CD1c-positive myeloid dendritic cell (primary cell): ENCODE data around the gene SLA2.
"Not testable (repeated sequence)": the region's sequence is repeated elsewhere in the genome, so short reads cannot be mapped to it uniquely, and the experiment has no call there.

Experiments
- DNase-seq: peaks from one replicate; pipeline ENCODE4 v3.0.0-alpha.2; 2016; ENCODE audit errors: extremely low spot score

Gene SLA2

DNA sequence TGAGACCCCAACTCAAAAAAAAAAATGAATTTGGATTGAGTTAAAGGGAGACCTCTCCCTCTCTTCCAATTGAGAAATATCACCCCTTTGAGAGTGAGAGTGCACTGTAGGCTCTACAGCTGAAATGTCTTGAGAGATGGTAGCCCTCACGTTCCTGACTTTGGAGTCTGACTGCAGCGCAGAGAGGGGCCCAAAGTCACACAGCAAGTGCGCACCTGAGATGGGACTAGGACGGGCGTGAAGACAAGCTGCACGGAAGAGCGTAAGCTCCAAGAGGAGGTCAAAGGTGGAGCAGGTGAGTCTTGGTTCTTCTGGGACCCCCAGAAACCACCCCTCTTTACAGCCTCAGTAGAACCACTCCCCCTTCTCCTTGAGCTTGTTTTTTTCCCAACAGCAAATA is 643 bp downstream of the SLA2 start:
- no peak for DNase-seq

DNA sequence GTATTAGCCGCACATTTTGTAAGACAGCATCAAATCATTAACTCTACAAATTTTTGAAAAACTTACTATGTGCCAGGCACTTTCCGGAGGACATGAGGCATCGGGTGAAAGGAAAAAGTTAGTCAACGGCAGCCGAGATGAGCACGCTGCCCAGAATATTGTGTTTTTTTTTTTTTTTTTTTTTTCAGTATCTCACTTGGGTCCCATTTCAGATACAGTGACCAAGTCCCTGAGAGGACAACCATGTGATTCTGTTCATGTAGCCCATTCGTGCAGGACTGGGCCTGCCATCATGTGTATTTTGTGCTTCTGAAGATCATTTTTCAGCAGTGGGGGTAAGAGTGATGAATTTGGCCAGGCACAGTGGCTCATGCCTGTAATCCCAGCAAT is 1.3 kb downstream of the SLA2 start:
- DNase-seq: no peak

DNA sequence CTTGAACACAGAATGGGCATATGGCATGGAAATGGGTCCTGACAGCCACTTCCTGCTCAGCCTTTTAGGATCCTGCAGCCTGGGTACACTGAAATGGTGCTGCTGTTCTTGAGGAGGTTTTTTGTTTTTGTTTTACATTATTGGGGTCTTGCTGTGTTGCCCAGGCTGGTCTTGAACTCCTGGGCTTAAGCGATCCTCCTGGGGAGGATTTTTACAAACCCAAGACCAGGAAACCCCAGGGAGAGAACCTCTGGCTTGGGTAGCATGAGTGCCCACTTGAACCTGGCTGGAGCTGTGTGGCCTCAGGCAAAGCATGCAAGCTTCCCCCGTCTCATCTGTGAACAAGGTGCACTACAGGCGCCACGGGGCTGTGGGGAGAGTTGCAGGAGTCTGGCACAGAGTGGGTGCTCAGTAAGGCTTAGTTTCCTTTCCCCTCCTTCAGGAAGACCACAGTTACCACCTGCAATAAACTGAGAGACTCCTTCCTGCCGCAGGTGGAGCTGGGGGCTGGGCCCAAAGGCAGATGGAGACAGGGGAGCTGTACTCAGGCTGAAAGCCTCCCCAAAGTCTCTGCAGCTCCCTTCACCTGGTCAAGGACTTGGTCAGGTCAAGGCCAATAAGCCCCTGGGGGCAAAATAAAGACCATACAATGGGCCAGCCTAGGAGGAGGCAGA is 1.8 kb downstream of the SLA2 start:
- DNase-seq: no peak

DNA sequence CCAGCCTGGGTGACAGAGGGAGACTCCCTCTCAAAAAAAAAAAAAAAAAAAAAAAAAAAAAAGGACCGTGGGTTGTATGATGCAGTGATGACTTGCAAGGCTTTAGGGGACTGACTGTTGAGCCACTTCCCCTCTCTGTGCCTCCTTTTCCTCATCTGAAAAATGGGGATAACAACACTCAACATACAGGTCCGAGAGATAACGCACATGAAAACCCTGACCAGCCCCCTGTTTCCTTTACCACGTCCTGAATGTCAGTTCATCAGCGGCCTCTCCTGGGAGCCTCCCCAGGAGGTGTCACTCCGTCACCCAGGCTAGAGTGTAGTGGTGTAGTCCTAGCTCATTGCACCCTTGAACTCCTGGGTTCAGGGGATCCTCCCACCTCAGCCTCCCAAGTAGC is 3.9 kb downstream of the SLA2 start:
- no peak for DNase-seq

DNA sequence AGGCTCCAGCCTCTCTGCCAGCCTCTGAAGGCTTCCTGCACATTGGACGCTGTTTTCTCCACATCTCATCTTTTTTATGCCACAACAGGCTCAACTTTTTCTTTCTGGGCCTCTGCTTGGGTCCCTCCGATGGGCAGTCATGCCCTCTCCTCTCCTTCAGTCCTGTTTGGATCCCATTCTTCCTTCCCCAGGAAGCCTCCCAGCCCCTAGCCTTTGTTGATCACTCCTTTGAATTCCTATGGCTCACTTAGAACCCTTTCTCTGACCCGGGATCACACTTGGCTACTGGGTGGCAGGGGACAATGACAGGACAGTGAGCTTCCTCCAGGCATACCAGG is 4.5 kb downstream of the SLA2 start:
- DNase-seq: no peak

DNA sequence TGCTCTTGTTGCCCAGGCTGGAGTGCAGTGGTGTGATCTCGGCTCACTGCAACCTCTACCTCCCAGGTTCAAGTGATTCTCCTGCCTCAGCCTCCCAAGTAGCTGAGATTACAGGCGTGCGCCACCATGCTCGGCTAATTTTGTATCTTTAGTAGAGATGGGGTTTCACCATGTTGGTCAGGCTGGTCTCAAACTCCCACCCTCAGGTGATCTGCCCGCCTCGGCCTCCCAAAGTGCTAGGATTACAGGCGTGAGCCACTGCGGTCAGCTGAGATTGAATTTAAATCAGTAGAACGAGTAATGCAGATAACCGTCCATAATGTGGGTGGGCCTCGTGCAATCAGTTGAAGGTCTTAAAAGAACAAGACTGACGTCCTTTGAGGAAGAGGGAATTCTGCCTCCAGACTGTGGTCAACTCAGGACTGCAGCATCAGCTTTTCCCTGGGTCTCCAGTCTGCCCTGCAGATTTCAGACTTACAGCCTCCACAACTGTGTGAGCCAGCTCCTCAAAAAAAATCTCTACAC is 7.1 kb downstream of the SLA2 start:
- not testable (repeated sequence) for DNase-seq

DNA sequence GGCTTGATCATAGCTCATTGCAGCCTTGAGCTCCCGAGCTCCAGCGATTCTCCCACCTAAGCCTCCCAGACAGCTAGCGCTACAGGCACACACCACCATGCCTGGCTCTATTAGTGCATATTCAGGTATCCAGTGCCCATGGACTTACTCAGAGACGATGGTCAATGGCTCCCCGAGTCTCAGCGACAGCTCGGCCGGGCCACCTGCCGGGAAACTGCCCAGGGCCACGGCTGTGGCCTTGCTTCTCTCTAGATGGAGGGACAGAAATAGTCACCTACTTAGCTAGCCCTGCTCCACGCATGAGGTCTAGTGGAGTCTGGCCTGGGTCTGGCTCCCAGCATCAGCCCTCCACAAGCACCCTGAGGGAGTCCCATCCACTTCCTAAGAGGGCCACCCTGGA is 11.7 kb downstream of the SLA2 start:
- DNase-seq: no peak

DNA sequence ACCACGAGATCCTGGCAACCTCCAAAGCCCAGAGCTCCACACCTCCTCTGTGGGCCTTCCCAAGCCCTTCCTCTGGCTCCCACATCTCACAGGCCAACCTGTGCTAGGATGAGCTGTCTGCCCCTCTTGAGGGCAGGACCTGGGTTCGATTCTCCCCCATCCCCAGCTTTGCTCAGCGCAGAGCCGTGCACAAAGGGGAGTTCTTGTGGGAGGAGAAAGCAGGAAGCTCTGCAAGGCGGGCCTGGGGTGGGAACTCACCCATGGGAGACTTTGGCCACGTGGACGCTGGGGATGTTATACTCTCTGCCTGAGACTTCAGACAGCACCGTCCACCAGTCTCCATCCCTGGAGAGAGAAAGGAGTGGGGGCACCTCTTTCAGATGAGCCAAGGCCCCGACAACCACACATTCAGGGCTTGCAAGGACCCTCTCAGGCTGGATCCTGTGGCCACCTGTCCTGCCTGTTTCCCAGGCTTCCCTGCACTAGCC is 12.7 kb downstream of the SLA2 start:
- DNase-seq: no peak

DNA sequence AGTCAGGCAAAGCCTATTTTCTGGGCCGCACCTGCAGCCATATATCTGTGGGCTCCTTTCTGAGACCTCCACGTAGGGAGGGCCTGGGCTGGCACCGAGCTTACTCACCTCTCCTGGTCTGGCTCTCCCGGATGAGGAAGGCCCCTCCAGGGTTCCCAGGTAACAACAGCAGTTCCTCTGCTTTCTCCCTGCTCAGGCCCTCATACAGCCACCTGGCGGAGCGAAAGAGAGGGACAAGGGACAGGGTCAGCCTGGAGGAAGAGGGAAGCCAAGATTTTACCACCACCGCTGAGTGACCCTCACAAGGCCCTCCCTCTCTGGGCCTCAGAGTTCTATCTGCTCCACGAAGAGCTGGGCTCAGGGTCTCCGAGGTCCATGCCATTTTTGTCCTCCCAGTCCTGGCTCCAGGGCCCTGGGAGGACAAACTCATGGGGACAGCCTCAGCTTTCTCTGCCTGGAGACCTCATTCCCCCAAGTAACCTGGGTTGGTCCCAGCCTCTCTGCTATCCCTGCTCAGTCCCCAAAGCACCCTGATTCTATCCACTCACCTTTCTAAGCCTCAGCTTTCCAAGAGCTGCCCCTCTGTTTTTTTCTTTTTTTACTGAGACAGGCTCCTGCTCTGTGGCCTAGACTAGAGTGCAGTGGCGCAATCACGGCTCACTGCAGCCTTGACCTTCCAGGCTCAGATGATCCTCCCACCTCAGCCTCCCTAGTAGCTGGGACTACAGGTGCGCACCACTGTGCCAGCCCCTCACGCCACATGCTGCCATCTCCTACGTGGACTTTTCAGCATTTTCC is 13.3 kb downstream of the SLA2 start:
- DNase-seq: no peak

DNA sequence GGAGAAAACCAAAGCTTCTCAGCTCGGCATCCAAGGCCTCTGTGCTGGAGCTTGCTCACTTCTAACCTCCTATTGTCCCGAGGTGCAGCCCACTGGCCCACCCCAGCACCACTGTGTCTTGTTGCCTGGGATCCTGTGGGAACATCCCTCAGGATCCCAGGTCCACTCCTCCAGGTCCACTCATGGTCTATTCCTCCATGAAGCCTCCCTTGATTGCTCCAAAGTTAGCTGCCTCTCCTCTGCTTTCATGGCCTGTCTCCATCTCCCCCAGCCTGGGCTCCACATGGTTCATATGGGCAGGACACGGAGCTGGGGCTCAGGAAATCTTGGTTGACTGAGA is 13.9 kb downstream of the SLA2 start:
- DNase-seq: no peak

DNA sequence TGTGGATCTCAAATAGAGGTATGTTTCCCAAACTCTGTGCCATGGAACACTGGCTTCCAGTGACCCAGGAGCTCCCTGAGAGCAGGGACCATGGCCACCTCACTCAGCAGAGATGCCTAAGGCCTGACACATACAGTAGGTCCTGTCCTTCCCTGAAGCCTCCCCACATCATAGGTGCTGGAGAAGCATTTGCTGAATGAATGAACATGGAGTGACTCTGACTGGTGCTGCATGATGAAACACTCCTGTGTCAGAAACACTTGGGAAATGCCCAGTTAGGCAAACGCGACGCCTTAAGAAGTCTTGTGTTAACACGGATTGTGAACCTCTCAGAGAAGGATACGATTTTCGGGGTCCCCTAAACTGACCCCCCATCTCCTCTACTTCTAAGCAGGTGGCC is 14.3 kb downstream of the SLA2 start:
- no peak for DNase-seq

DNA sequence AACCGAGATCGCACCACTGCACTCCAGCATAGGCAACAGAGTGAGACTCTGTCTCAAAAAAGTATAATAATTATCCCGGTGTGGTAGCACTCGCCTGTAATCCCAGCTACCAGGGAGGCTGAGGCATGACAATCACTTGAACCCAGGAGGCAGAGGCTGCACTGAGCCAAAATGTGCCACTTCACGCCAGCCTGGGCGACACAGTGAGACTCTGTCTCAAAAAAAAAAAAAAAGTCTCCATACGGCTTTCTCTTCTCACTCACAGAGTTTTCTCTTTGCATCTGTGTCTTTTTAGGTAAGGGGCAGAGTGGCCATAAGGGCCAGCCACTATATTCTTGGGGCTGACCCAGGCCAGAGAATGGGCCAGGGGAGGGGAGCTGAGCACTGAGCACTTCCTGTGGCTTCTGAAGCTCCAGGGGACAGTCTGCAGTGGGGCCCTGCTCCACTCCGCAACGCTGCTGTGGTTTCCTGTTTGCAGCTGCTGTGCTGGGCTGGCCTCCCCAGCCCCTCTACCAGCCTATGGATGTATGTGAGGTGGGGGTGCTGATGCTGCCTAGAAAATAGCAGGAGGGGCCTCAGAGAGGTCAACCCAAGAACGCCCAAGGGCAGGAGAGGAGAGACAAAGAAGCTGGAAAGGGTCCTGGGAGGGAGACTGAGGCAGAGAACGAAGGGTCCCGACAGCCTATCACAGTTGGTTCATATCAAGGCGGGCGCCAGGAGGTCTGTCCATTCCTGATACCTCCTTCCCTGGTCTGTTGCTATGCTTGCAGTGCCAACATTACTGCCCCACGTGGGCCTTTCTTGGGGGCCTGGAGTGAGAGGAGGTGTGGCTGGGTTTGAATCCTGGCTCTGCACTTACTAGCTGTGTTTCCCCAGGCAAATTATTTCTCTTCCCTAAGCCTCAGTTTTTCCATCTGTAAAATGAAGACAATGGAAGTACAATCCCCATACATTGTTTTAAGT is 16.0 kb downstream of the SLA2 start:
- DNase-seq: no peak

DNA sequence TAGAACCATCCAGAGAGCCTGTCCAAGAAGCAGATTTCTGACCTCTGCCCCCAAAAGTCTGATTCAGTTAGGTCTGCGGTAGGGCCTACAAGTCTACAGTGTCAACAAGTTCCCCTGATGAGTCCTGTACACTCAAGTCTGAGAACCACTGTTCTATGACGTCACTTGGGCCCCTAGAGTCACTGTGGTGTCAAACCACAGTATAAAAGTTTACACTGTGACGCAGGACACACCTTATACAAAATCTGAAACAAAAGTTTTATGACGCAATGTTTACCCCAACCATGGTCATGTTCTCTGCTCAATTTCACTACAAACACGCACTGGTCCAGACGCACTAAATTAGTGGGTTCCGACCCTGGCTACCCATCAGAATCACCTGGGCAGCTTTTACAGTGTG is 17.9 kb downstream of the SLA2 start:
- peak; percentile 9 for DNase-seq

DNA sequence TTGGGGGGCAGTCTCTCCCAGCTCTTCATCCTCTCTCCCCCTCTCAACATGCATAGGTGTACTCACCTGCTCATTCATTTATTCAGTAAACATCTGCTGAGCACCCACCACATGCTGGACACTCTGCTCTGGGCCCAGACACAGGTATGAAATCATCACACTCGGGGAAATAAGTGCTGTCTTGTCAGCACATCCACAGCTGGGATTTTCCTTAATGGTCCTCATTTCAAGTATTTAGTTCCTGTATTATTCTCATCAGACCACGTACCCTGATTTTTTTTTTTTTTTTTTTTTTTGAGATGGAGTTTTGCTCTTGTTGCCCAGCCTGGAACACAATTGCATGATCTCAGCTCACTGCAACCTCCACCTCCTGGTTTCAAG is 21.1 kb downstream of the SLA2 start:
- no peak for DNase-seq

DNA sequence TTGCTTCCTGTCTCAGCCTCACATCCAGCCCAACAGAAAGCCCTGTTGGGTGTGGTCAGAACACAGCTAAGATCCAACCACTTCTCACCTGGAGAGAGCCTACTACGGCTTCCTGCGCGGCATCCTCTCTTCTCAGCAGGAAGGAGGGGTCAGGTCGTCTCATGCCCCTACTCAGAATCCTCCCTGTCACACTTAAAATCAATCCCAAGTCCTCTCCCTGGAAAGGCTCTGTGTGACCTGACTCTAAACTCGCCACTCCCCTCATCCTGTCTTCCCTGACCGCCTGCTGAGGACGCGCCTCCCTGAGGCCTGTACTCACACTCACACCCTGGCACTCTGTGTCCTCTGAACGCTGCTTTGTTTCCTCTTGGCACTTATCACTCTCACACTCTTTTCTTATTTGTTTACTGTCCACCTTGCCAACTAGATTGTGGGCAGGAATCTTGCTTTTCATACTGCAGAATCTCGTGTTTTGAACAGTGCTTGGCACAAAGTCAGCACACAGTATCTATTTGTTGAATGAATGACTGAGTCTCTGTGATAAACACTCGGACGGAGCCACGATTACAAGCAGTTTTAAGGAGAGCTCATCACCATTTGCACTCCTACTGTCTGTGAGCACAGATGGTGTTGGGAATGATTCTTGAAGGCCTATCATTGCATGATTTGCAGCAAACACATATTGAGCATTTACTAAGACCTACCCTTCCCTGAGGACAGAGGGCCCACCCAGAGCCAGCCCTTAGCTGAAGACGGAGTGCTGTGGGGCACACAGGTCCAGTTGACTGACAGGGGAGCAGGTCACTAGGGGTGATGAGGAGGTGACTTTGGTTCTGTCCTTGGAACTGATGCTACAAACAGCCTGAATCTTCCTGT is 21.7 kb downstream of the SLA2 start:
- DNase-seq: no peak

DNA sequence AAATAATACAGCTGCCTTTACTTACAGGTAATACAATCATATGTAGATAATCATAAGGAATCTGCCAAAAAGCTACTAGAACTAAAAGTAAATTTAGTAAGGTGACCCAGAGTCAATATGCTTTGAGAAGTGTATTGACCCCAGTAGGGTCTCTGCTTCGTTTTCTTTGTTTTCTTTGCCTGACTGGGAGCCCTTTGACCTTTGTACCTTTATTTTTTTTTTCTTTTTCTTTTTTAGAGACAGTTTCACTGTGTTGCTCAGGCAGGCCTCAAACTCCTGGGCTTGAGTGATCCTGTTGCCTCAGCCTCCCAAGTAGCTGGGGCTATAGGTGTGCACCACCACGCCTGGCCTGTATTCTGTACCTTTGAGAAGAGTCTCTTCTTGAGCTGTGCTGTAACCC is 22.6 kb downstream of the SLA2 start:
- DNase-seq: no peak

DNA sequence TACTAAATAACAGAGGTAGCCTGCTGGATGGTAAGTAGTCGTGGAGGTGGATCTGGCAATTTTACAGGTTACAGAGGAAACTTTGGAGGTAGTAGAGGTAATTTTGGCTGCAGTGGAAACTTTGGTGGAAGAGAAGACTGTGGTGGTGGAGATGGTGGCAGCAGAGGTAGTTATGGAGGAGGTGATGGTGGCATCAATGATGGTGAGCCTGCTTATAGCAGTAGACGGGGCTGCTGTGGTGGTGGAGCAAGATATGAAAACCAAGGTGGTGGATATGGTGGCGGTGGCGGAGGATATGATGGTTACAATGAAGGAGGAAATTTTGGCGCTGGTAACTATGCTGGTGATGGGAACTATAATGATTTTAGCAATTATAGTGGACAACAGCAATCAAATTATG is 25.1 kb downstream of the SLA2 start:
- DNase-seq: no peak

DNA sequence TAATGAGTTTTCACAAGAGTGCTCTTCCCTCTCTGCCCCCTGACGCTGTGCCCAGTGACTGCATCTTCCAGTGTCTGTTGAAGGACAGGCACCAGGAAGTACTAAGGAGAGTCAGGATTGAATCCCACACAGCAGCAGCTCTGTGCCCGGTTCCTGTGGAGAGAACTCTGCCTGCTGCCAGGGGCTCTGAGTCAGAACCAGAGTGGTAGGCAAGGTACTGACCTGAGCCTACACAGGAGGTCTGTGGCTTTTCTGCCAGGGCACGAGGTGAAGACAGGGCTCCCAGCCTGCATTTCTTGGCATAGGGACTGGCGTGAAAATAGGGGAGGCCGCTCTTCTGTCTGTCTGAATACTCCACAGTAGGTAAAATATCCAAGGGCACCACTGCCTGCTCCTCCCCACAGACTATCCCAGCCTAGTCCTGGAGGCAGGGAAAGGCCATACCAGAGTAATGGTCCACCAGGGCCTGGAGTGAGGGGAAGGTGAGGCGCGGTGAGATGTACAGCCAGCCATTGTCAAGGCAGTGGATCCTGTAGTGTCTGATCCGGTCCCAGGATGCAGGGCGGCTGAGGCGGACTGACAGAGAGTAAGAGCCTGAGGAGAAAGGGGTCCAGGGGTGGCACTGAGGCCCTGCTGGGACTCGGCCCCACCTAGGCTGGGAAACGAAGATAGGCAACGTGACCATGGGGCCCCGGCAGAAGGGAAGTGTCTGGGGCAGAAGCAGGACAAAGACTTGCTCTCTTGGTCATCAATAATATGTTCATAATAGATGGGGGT is 31.0 kb downstream of the SLA2 start:
- DNase-seq: no peak

DNA sequence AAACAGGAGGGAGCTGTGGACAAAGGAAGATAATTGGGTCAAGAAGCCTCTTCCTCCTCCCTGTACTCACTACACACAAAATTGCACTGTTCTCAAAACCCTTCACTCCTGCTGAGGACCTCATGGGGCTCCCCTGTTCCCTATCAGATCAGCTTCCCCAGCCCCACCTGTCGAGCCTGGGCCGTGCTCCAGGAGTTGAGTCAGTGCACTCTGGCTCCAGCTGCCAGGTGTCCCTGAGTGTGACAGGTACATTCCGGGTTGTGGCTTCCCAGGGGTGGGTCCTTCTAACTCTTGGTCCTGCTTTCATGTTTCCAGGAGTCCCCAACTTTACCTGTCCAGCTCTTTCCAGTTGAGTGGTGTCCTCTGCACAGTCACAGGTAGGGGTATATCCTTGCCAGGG is 32.0 kb downstream of the SLA2 start:
- DNase-seq: no peak

DNA sequence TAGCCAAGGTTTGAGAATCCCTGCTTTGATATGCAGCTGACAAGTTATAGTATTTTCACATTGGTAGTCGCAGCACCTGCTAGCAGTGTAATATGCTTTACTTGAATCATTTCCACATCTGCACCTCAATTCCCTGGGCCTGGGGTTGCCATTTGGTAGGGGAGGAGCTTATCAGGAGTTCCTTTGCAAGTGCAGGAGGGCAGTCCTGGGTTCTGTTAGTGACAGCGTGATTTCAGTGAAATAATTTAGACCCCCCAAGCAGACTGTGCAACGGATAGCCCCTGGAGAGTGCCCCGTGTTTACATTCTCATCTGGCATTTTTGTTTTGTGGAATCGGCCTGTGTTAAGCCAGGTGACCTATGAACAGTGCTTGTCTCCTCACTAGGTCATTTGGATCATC is 34.4 kb downstream of the SLA2 start:
- no peak for DNase-seq

DNA sequence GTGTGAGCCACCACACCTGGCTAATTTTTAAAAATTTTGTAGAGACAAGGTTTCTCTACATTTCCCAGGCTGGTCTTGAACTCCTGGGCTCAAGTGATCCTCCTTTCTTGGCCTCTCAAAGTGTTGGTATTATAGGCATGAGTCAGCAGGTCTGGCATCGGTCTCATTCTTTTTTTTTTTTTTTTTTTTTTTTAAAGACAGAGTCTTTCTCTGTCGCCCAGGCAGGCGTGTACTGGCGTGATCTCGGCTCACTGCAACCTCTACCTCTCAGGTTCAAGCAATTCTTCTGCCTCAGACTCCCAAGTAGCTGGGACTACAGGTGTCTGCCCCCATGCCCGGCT is 37.6 kb downstream of the SLA2 start:
- not testable (repeated sequence) for DNase-seq
